GM21390 (cell line): ENCODE measurements around the gene SLC26A11.

Source experiments
- ATAC-seq: cut with Tn5 transposase; IDR thresholded peaks from one replicate; pipeline ENCODE4 v1.9.1; 2021; ENCODE audit not compliant: unreplicated experiment

The SLC26A11 gene

GRCh38 chr17:80220054-80220735, at the start of gene SLC26A11, which contains the start of gene SGSH:
Gene SLC26A11, plus strand, starts transcription at chr17:80220427. Its CDS starts 1,134 bp downstream, at chr17:80221561.
Gene SGSH, minus strand, starts transcription at chr17:80220333. Its CDS starts 20 bp downstream, at chr17:80220313.
- ATAC-seq = peak; percentile 45

DNA sequence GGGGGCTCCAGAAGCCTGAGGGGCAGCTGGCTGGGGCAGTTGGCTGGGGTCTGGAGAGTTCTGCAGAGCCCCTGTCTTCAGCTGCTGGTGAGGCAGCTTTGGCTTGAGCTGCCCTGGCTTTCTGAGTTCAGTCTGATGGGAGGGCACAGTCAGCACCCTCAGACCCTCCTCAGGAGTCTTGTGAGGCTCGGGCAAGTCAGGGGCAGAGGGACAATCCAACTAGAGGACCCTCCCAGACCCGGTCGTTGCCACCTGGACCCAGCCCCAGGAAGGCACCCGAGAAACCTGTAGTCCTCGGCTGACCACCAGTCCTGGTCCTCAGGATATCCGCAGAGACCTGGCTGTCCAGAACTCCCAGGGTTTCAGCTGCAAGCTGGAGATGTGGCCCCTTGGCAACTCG, 48.5 kb upstream of the SLC26A11 start:
- no peak for ATAC-seq

DNA sequence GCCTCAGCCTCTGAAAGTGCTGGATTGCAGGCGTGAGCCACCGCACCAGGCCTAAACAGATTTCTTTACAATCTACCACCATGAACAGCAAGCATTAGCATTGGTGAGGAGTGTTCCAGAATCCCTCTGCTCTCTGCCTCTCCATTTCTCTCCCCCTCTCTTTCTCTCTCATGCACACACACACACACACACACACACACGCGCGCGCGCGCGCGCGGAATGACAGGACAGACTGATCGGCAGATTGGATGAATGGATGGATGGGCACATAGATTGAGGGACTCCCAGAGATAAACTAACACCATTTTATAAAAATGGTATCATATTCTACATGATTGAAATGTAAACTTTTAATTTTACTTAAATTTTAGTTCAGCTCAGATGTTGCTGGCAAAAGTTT, 47.1 kb upstream of the SLC26A11 start:
- ATAC-seq = no peak

- no peak for ATAC-seq
Measured at GRCh38 chr17:80173916-80174315, 46.3 kb upstream of the SLC26A11 start.

GRCh38 chr17:80176757-80177156, 43.5 kb upstream of the SLC26A11 start:
- ATAC-seq = no peak

DNA sequence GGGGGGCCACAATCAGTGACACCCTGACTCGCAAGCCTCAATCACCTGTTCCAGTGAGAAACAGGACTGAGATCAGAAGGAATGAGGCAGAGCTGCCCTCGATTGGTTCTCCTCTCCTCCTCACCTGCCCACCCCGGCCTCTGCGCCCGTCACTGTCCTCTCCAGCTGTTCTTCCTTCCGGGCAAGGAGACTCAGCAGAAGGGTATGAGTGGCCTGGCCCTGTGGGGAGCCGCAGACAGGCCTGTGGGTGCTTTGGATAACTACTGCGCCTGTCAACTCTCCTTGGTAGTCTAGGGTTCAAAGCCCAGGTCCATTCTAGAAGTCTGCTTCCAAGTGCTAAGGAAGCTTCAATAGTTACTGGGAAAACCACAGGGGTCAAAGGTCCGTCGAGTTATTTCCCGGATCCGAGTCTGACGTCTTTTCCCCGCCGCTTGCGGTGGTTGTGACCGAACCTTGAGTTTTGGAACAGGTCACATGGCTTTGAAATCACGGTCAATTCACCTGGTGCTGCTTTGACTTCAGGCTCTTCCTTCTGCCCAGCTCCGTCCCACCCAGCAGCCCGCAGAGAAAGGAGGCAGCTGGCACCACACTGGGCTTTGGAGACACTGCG, 42.1 kb upstream of the SLC26A11 start:
- no peak for ATAC-seq

DNA sequence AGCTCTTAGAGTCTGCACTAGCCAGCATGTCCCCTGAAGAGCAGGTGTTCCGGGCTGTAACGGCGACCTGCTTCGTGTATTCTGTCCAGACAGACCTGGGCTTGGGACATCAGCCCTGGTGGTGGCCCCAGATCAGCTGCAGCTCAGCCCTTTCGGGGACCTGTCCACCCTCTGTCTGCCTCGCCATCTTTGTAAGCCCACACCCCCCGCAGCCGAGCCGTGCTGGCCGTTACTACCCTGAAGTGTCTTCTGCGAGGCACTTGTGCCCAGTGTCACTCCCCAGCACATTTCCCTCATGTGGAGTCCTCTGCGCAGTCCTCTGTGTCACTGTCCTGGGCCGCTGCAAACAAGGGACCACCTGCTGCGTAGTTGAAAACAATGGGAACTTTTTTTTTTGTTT, 40.0 kb upstream of the SLC26A11 start:
- ATAC-seq = no peak

GRCh38 chr17:80181431-80181830, 38.8 kb upstream of the SLC26A11 start:
- ATAC-seq = no peak

DNA sequence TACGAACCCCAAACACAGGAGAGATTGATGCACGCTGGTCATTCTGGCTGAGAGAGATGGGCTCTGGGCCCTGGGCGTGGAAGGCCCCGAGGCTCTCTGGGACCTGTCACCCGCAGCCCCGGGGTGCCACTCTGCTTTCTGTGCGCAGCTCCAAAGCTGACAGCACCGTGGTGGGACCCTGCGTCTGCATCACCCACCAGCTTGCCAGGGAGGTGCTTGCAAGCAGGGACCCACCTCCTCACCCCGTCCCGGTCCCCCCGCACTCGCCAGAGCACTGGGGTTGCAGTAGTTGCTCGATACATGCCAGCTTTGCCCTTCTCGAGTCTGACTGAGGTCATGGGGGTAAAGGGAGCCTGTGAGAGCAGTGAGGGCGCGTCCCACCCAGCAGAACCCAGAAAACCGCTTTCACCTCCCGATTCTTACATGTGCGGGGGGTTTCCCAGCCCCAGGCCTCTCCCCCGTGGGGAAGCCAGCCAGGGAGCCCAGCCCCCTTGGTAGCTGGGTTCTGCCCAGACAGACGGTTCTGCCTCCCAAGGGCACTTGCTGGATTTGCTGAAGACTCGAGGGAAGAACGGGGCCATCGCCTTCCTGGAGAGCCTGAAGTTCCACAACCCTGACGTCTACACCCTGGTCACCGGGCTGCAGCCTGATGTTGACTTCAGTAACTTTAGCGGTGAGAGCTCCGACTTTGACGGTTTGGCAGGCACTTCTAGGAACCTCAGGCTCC, 37.9 kb upstream of the SLC26A11 start:
- no peak for ATAC-seq

- no peak for ATAC-seq
Measured at GRCh38 chr17:80182845-80183223, 37.4 kb upstream of the SLC26A11 start.

DNA sequence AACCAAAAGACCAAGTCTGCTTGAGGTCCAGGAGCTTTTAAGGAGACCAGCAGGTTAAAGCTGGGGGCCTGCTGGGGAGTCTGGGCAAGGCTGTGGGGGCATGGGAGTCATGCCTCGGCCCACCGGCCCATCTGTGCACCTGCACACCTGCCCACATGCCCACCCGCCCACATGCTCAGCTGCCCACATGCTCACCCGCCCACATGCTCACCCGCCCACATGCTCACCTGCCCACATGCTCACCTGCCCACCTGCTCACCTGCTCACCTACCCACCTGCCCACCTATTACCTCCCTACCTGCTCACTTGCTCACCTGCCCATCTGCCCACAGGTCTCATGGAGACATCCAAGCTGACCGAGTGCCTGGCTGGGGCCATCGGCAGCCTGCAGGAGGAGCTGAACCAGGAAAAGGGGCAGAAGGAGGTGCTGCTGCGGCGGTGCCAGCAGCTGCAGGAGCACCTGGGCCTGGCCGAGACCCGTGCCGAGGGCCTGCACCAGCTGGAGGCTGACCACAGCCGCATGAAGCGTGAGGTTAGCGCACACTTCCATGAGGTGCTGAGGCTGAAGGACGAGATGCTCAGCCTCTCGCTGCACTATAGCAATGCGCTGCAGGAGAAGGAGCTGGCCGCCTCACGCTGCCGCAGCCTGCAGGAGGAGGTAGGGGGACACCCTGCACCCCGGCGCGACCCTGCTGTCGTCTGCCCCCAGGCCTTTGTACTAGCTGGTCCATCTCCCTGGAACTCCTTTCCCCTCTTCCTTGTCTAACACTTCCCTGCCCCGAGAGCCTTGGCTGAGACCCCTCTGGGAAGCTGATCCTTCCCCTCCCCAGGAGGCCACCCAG, 36.4 kb upstream of the SLC26A11 start:
- no peak for ATAC-seq

DNA sequence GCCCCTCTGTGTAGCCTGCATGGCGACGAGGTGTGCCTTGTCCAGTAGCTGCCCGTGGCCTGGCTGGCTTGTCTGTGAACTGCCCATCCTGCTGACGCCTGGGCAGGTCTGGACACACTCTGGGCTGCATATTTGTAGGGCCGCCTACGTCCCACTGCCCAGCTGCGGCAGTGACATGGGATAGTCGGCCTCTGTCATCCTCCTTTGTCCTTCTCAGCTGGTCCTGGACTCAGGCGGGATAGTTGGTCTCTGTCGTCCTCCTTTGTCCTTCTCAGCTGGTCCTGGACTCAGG, 35.9 kb upstream of the SLC26A11 start:
- ATAC-seq = no peak

DNA sequence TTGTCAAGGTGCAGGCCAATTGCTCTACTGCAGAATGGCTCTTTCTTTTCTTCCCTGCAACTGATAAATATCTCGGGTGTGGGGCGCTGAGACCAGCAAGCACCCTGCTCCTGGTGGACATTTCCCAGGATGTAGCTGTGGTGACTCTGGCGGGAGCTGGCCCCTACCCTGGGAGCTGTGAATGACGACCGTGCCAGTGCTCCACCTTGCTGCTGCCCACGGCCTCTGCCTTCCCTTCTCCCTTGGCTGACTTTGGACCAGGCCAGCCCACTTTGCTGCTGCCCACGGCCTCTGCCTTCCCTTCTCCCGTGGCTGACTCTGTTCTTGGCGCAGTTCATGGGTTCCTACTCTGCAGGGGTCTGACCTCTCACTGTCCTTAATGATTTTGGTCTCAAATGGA, 34.3 kb upstream of the SLC26A11 start:
- no peak for ATAC-seq

DNA sequence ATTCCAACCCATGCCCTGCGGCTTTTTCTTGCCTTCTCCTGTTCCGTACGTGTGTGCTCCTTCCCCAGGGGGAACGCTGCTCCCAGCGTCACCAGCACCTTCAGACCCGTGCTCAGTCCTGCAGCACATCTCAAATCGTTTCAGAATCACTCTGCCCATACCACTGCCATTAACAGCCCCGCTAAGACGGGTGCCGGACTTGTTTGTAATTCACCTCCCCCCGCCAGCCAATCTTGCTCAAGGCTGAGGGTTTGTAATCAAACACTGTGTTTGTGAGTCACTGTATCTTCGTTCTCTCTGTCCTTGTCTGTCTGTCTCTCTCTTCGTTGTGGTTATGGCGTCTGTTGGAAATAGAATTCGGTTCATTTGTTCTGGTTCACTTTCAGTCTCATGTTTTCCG, 33.1 kb upstream of the SLC26A11 start:
- ATAC-seq = no peak

GRCh38 chr17:80187515-80187941, 32.7 kb upstream of the SLC26A11 start:
- no peak for ATAC-seq

GRCh38 chr17:80189611-80190010, 30.6 kb upstream of the SLC26A11 start:
- ATAC-seq = no peak

GRCh38 chr17:80190716-80191115, 29.5 kb upstream of the SLC26A11 start:
- ATAC-seq = no peak

DNA sequence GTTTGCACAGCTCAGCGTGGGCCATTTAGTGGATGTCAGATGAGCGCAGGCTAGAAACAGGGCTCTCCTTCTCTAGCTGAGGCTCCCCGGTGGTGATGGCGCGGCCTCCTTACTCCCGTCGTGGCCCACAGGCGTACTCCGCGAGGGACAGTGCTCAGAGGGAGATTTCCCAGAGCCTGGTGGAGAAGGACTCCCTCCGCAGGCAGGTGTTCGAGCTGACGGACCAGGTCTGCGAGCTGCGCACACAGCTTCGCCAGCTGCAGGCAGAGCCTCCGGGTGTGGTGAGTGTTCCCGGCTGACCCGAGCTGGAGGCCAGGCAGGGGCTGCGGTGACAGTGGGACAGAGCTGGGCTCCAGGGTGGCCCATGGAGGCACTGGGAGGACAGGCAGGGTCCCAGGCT, 29.0 kb upstream of the SLC26A11 start:
- ATAC-seq = no peak

DNA sequence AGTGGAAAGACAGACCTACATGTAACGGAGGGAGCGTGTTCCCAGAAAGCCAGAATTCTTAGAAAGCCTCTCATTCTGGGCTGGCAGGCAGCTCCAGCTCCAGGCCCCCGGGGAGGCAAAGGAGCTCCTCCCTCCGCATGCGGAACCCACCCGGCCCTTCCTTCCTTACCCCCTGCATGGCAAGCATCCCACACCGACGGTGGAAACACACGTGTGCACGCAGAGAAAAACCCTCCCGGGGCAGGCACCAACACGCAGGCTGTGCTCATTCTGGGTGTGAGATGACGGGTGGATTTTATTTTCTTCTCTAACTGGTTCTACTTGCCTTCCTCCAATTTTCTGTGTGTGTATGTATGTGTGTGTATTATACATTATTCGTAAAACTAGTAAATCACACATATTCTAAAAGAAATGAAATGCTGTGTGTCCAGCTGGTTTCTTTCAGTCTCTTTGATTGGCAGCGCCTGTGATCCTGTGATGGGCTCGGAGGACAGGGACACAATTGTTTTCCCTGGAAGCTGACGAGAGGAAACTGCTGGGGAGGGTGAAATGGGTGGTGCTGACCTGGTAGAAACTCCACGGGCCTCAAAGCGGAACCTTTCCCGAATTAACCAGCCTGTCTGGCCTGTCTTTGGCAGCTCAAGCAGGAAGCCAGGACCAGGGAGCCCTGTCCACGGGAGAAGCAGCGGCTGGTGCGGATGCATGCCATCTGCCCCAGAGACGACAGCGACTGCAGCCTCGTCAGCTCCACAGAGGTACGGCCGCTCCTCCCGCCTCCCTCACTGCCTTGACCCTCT, 28.2 kb upstream of the SLC26A11 start:
- ATAC-seq = no peak

GRCh38 chr17:80195141-80195540, 25.1 kb upstream of the SLC26A11 start:
- no peak for ATAC-seq
